Loucy (cell line): ENCODE measurements around the gene SKOR1.

Experiments
- EZH2phosphoT487 ChIP-seq: fragments of 200-600 bp; IDR thresholded peaks from 2 replicates; pipeline ENCODE4 v1.6.1; 2018; ENCODE audit warnings: antibody characterized with exemption, mild to moderate bottlenecking, moderate library complexity, borderline replicate concordance
- TF ChIP-seq, protein P1 (sequence below): fragments of 200-600 bp; sonication (generic); conservative IDR thresholded peaks from 2 replicates; pipeline ENCODE4 v1.5.1; 2014; ENCODE audit warnings: mild to moderate bottlenecking, antibody characterized with exemption, low read length

DNA sequence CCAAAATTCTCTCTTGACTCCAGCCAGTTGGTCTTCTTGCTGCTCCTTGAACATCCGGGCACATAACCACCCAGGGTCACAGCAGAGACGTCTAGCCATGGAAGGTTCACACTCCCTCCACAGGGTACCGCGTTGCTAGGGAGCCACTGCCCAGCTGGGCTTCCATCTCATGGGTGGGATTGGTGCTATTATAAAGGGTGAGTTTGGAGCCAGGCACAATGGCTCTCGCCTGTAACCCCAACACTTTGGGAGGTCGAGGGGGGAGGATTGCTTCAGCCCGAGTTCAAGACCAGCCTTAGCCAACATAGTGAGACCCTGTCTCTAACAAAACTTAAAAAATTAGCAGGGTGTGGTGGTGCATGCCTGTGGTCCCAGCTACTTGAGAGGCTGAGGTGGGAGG is 17.5 kb upstream of the SKOR1 start:
- TF ChIP-seq, protein P1, sequence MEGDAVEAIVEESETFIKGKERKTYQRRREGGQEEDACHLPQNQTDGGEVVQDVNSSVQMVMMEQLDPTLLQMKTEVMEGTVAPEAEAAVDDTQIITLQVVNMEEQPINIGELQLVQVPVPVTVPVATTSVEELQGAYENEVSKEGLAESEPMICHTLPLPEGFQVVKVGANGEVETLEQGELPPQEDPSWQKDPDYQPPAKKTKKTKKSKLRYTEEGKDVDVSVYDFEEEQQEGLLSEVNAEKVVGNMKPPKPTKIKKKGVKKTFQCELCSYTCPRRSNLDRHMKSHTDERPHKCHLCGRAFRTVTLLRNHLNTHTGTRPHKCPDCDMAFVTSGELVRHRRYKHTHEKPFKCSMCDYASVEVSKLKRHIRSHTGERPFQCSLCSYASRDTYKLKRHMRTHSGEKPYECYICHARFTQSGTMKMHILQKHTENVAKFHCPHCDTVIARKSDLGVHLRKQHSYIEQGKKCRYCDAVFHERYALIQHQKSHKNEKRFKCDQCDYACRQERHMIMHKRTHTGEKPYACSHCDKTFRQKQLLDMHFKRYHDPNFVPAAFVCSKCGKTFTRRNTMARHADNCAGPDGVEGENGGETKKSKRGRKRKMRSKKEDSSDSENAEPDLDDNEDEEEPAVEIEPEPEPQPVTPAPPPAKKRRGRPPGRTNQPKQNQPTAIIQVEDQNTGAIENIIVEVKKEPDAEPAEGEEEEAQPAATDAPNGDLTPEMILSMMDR, result no peak
- no peak for TF ChIP-seq EZH2phosphoT487
